NCI-H1048 (cell line): ENCODE measurements around the gene TBC1D22A.

ENCODE experiments used
- DNase-seq: peaks from one replicate; lab custom pipeline; 2025; lab: John Stamatoyannopoulos, UW

TBC1D22A gene

GRCh38 chr22:46958658-46959057 lies 196.2 kb downstream of the TBC1D22A start:
- DNase-seq = no peak

GRCh38 chr22:46959369-46959768 lies 196.9 kb downstream of the TBC1D22A start:
- DNase-seq = no peak

- no peak for DNase-seq
Measured at GRCh38 chr22:46961591-46962295, 199.3 kb downstream of the TBC1D22A start.

- no peak for DNase-seq
Measured at GRCh38 chr22:46962406-46962805, 200.0 kb downstream of the TBC1D22A start.

GRCh38 chr22:46963672-46964545 lies 201.5 kb downstream of the TBC1D22A start:
- DNase-seq = no peak

- no peak for DNase-seq
Measured at GRCh38 chr22:46964773-46965550, 202.5 kb downstream of the TBC1D22A start.

GRCh38 chr22:46965555-46966494 lies 203.4 kb downstream of the TBC1D22A start:
- no peak for DNase-seq

GRCh38 chr22:46966495-46966845 lies 204.0 kb downstream of the TBC1D22A start:
- no peak for DNase-seq

- no peak for DNase-seq
Measured at GRCh38 chr22:46966846-46967245, 204.4 kb downstream of the TBC1D22A start.

GRCh38 chr22:46967445-46968358 lies 205.3 kb downstream of the TBC1D22A start:
- no peak for DNase-seq

GRCh38 chr22:46968359-46968740 lies 205.9 kb downstream of the TBC1D22A start:
- no peak for DNase-seq

GRCh38 chr22:46968848-46969247 lies 206.4 kb downstream of the TBC1D22A start:
- DNase-seq = no peak

GRCh38 chr22:46969491-46969890 lies 207.0 kb downstream of the TBC1D22A start:
- DNase-seq = no peak

GRCh38 chr22:46969961-46970360 lies 207.5 kb downstream of the TBC1D22A start:
- no peak for DNase-seq

- DNase-seq = no peak
Measured at GRCh38 chr22:46970411-46971098, 208.1 kb downstream of the TBC1D22A start.

- DNase-seq = no peak
Measured at GRCh38 chr22:46971099-46971763, 208.8 kb downstream of the TBC1D22A start.

GRCh38 chr22:46971764-46972125 lies 209.3 kb downstream of the TBC1D22A start:
- DNase-seq = no peak

GRCh38 chr22:46972256-46972655 lies 209.8 kb downstream of the TBC1D22A start:
- no peak for DNase-seq
